ENCODE results near the gene PIGR.

GRCh38 chr1:206969090-206969489, 22.8 kb upstream of the PIGR start:
- no peak for TF ChIP-seq DPF2 (IDR thresholded peaks at IDR 0.05)
- TF ChIP-seq CEBPB (IDR thresholded peaks at IDR 0.05; ENCODE audit: borderline replicate concordance in 1 of 2, low read depth in 2 of 2, low read length in 2 of 2), result no peak
- TF ChIP-seq CTCF (IDR thresholded peaks at IDR 0.05 in 2 of 3, conservative IDR thresholded peaks at IDR 0.05 in 1 of 3; ENCODE audit: control insufficient read depth in 2 of 3, extremely low read depth in 1 of 3, insufficient read depth in 1 of 3, low read depth in 3 of 3, low read length in 3 of 3), result no peak
